ENCODE measurements around the gene ACER3. TPM values are rescaled to one million over a fixed set of nuclear protein-coding genes. Genes with fewer than 3 reads are reported as not detected.

ACER3 gene
- total and polyA plus RNA-seq, 2 of the 4 experiments (the other 2 are of a cell fraction): 3.5 to 10.0 TPM

DNA sequence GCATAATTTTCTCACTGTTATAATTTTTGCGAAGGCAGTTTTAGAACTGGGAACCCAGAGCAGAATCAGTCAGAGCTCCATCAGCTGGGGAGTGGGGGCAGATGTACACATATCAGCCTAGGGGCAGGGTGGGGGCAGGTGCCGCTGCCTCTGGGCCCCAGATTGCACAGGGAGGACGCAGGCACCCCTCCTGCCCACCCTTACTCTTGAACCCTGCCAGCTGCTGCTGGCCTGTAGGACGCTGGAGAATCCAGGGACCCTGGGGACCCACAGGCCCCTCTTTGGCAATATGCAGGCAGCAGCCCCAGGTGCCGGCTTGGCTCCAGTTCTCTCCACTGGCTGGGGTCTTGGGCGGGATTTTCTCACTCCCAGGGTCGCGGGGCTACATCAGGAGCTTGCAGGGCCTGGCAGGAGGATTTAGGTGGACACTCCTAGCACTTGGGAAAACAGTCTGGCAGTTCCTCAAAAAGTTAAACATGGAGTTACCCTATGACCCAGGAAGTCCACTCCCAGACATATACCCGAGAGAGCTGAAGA lies 197.3 kb downstream of the ACER3 start:
- no peaks in the 10 kb centered on the region for H3K9me1 ChIP-seq (ENCODE audit: insufficient read depth, low read length)
- no peak overlapping the region for H2BK120ac ChIP-seq (ENCODE audit: low read depth, low read length)
- H3K9ac ChIP-seq (ENCODE audit: low read depth, low read length): no peak overlapping the region
- no TSS peak for BruUV-seq (replicated peaks)
- intact Hi-C loops (cut with micrococcal nuclease): no loop called here
- ChIA-PET CTCF (interaction anchor here (0.6 to 0.8 kb wide), 2 partner anchors 10 to 319 kb away, joined by 3 read pairs; no protein-coding TSS in a partner anchor), POLR2A (ENCODE audit: unreplicated experiment) (no interaction called here)
- H4K91ac ChIP-seq (ENCODE audit: insufficient read depth, low read depth, low read length): no peak overlapping the region
- no CpG with 5 or more reads among the region's 9 CpGs for WGBS, 2 experiments (ENCODE audit: extremely low coverage in 2 of 2, insufficient read length in 1 of 2)
- no peak overlapping the region for H4K5ac ChIP-seq (ENCODE audit: low read depth, low read length)
- no peak overlapping the region for H2BK15ac ChIP-seq (ENCODE audit: low read depth, low read length)
- H3K27me3 ChIP-seq (ENCODE audit: control insufficient read depth, insufficient read depth, low read length): peaks cover 15% of the 10 kb centered on the region
- H3K36me3 ChIP-seq (ENCODE audit: control insufficient read depth, insufficient read depth, low read length): no peaks in the 10 kb centered on the region
- H2AK5ac ChIP-seq (ENCODE audit: low read depth, low read length): no peak overlapping the region
- H3K18ac ChIP-seq (ENCODE audit: low read depth, low read length): no peak overlapping the region
- H2BK20ac ChIP-seq (ENCODE audit: low read depth, low read length): no peak overlapping the region
- dilution Hi-C loops (cut with HindIII; ENCODE audit: low sequenced_read_pairs, unreplicated experiment): no loop called here
- H3K79me1 ChIP-seq (ENCODE audit: low read depth in 1 of 2, low read length in 2 of 2): no peaks in the 10 kb centered on the region
- H3K4ac ChIP-seq (ENCODE audit: low read depth, low read length): no peak overlapping the region
- H3K23ac ChIP-seq (ENCODE audit: low read depth, low read length): no peak overlapping the region
- no peak overlapping the region for H2AFZ ChIP-seq (replicated peaks; ENCODE audit: low read length, poor library complexity)
- no peak overlapping the region for H2BK5ac ChIP-seq (ENCODE audit: low read depth, low read length, poor library complexity, severe bottlenecking)
- H3K4me1 ChIP-seq (ENCODE audit: control insufficient read depth, insufficient read depth, low read length): no peaks in the 10 kb centered on the region
- no peak overlapping the region for H3K4me2 ChIP-seq (ENCODE audit: low read depth, low read length)
- H4K8ac ChIP-seq (ENCODE audit: low read depth in 2 of 2, low read length in 2 of 2): no peak overlapping the region
- no peak overlapping the region for H3K4me3 ChIP-seq (ENCODE audit: insufficient read depth, low read depth, low read length)
- H3K56ac ChIP-seq (ENCODE audit: extremely low read depth, insufficient read depth, low read length): no peak overlapping the region
- no peak overlapping the region for H2AK9ac ChIP-seq (replicated peaks; ENCODE audit: low read depth, low read length, poor library complexity)
- peaks cover 15% of the 10 kb centered on the region for H3K9me3 ChIP-seq (ENCODE audit: control insufficient read depth, insufficient read depth, low read length)
- no peak overlapping the region for H3K14ac ChIP-seq (replicated peaks; ENCODE audit: low read depth, low read length)
- in situ Hi-C loops (cut with MboI; ENCODE audit: low sequenced_read_pairs): no loop called here
- H4K20me1 ChIP-seq (ENCODE audit: insufficient read depth, low read length): no peaks in the 10 kb centered on the region
- ATAC-seq (ENCODE audit: low read depth) (no peak), DNase-seq (no peak)
- H3K27ac ChIP-seq (ENCODE audit: insufficient read depth, low read length): no peak overlapping the region
- TF ChIP-seq MAFK (IDR thresholded peaks at IDR 0.05; ENCODE audit: low read depth, low read length) (no peak), CEBPB (IDR thresholded peaks at IDR 0.05; ENCODE audit: low read depth, low read length) (no peak), MXI1 (IDR thresholded peaks at IDR 0.05; ENCODE audit: borderline replicate concordance, low read depth, low read length) (no peak), RAD21 (IDR thresholded peaks at IDR 0.05; ENCODE audit: low read length) (no peak), NFE2L2 (IDR thresholded peaks at IDR 0.05; ENCODE audit: low read depth, low read length) (no peak), FOS (IDR thresholded peaks at IDR 0.05; ENCODE audit: low read depth, low read length) (no peak)
- TF ChIP-seq, protein P1, sequence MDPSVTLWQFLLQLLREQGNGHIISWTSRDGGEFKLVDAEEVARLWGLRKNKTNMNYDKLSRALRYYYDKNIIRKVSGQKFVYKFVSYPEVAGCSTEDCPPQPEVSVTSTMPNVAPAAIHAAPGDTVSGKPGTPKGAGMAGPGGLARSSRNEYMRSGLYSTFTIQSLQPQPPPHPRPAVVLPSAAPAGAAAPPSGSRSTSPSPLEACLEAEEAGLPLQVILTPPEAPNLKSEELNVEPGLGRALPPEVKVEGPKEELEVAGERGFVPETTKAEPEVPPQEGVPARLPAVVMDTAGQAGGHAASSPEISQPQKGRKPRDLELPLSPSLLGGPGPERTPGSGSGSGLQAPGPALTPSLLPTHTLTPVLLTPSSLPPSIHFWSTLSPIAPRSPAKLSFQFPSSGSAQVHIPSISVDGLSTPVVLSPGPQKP (IDR thresholded peaks at IDR 0.05; ENCODE audit: borderline replicate concordance, low read depth, low read length): no peak
